Tibial nerve (tissue), 4 donors: ENCODE results near the gene XG. TPM values are rescaled to one million over a fixed set of nuclear protein-coding genes. Genes with fewer than 3 reads are reported as not detected.

Source experiments
- DNase-seq, 2 donors: peaks; one replicate each; pipeline ENCODE4 v3.0.0-alpha.2; 2019; ENCODE audit warnings: low spot score in 2 of 2
- H3K27ac ChIP-seq, 4 donors: fragments of 200-600 bp; sonication (generic) in 3 of 4; one replicate each; pipeline ENCODE4 v1.5.1; 2017 to 2019; ENCODE audit warnings: mild to moderate bottlenecking in 1 of 4
- H3K27me3 ChIP-seq, 2 donors: fragments of 200-600 bp; sonication (generic) in 1 of 2; one replicate each; pipeline versions ENCODE4 v1.5.1 to v1.6.0; 2017 to 2019
- H3K36me3 ChIP-seq, 3 donors: fragments of 200-600 bp; sonication (generic); one replicate each; pipeline ENCODE4 v1.5.1; 2018 to 2019
- H3K4me1 ChIP-seq, 4 donors: fragments of 200-600 bp; sonication (generic) in 3 of 4; one replicate each; pipeline ENCODE4 v1.5.1; 2017 to 2019
- H3K4me3 ChIP-seq, 4 donors: fragments of 200-600 bp; sonication (generic) in 3 of 4; one replicate each; pipeline ENCODE4 v1.5.1; 2017 to 2019; ENCODE audit warnings: mild to moderate bottlenecking in 1 of 4, moderate library complexity in 1 of 4
- H3K9me3 ChIP-seq, 4 donors: fragments of 200-600 bp; sonication (generic) in 3 of 4; one replicate each; pipeline ENCODE4 v1.5.1; 2017 to 2019
- EP300 ChIP-seq, 2 donors: sonication (generic); formaldehyde crosslinking; IDR thresholded peaks; one replicate each; pipeline ENCODE4 v1.6.1; 2017; ENCODE audit warnings: antibody characterized with exemption in 2 of 2, mild to moderate bottlenecking in 1 of 2
- POLR2A ChIP-seq, 2 donors: fragments of 450-650 bp; IDR thresholded peaks; one replicate each; pipeline ENCODE4 v1.6.1; 2017; ENCODE audit warnings: antibody characterized with exemption in 2 of 2, mild to moderate bottlenecking in 2 of 2, moderate library complexity in 2 of 2
- WGBS, 2 donors: methylation state at CpG; one replicate each; pipeline ENCODE4 v1.1.5; 2018; 5-methylcytosine and 5-hydroxymethylcytosine counted together
- total RNA-seq, 4 donors: library from RNA; depleted of rRNA; stranded (reverse); fragments of >200 nt; gene quantifications; one replicate each; pipeline ENCODE4 v1.1.0, GENCODE V29; 2016
- TF ChIP-seq, protein P1 (sequence below), 5 experiments: fragments of 200-600 bp in 3 of 5; fragments of 450-650 bp in 2 of 5; sonication (generic) in 3 of 5; IDR thresholded peaks; one replicate each; pipeline ENCODE4 v1.5.1; 2016 to 2019; ENCODE audit warnings: antibody characterized with exemption in 5 of 5, mild to moderate bottlenecking in 3 of 5, moderate library complexity in 2 of 5

XG gene
- total RNA-seq, 4 donors from 2014 or later = 1.2 to 5.1 (median 3.1) TPM

DNA sequence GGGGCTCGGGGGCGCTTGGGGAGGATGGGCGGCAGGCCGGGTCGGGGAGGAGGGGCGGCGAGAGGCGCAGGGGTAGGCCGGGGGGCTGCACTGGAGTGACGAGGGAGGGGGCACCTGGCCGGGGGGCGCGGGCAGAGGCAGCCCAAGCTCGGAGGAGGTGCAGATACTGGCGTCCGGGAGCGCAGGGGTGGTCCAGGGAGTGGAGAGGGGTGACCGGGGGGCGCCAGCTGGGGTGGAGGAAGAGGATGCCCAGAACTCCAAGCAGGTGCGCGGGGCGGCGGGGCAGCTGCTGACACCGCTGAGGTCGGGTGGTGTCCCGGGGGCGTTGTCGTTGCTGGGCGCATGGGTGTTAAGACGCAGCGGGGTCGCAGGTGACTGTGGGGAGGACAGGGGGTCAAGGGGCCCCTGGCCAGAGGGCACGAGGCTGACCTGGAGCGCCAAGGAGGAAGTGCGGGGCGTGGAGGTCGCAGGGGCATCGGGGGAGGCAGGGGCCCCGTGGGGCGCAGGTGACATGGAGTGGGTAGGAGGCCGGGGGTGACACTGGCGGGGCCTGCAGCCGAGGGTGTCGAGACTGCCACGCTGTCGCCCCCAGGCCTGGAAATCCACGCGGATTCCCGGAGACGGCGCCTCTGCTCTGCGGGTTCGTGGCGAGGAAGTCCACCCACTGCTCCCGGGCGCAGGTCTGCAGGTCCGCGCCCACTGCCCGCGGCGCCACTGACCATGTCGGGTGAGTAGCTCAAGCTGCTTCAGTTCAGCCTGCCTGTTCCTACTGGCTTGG is 77.8 kb downstream of the XG start:
- peaks cover 0 to 46% of the 10 kb centered on the region in 2 donors for H3K27me3 ChIP-seq
- no peaks in the 10 kb centered on the region for H3K36me3 ChIP-seq
- H3K4me1 ChIP-seq = peaks cover 0 to 12% (median 0%) of the 10 kb centered on the region in 4 donors
- TF ChIP-seq POLR2A (IDR thresholded peaks at IDR 0.05) = no peak
- no peak for TF ChIP-seq EP300 (IDR thresholded peaks at IDR 0.05)
- TF ChIP-seq, protein P1, sequence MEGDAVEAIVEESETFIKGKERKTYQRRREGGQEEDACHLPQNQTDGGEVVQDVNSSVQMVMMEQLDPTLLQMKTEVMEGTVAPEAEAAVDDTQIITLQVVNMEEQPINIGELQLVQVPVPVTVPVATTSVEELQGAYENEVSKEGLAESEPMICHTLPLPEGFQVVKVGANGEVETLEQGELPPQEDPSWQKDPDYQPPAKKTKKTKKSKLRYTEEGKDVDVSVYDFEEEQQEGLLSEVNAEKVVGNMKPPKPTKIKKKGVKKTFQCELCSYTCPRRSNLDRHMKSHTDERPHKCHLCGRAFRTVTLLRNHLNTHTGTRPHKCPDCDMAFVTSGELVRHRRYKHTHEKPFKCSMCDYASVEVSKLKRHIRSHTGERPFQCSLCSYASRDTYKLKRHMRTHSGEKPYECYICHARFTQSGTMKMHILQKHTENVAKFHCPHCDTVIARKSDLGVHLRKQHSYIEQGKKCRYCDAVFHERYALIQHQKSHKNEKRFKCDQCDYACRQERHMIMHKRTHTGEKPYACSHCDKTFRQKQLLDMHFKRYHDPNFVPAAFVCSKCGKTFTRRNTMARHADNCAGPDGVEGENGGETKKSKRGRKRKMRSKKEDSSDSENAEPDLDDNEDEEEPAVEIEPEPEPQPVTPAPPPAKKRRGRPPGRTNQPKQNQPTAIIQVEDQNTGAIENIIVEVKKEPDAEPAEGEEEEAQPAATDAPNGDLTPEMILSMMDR (IDR thresholded peaks at IDR 0.05) = no peak
- DNase-seq = no peak
- 5 to 12% methylated on average over 4 to 59 of the region's 62 CpGs for WGBS, 2 donors
- H3K4me3 ChIP-seq = peak overlapping the region in 3 of 4 donors; percentile 31 to 50 (median 38)
- no peaks in the 10 kb centered on the region for H3K9me3 ChIP-seq
- no peak overlapping the region for H3K27ac ChIP-seq

DNA sequence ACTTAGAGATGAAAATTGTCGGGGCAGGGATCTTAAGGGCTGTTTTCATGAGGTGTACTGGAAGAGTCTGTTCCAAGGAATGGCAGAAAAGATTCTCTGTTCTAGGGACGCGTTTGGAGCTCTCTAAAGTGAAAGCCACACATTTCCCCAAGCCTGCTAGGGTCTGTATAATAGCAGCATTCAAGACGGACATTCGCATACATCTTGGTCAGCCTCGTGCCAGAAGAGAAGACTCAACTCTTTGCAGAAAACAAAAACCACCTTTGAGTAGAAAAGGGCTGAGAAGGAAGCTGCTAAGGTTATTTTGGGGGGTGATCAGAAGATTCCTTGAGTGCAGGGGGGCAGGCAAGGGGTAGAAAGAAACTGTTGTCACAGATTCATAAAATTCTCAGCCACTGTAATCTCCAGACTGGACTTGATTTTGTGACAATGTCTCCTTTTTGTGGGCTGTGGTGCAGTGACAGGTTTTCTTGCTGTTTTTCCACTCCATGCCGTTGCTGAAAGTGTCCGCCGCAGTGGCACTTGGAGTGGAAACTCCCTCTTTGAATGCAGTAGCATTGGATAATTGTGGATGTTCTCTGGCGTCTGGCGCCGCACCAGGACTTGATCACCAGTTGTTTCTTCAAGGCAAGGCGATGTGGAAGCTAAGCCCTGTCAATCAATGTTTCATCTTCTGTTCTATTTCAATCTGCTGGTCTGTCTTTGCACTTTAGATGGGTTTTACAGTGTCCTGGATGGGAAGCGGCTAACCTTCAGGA is 79.8 kb downstream of the XG start:
- no peak for TF ChIP-seq EP300 (IDR thresholded peaks at IDR 0.05)
- no peak for TF ChIP-seq POLR2A (IDR thresholded peaks at IDR 0.05)

DNA sequence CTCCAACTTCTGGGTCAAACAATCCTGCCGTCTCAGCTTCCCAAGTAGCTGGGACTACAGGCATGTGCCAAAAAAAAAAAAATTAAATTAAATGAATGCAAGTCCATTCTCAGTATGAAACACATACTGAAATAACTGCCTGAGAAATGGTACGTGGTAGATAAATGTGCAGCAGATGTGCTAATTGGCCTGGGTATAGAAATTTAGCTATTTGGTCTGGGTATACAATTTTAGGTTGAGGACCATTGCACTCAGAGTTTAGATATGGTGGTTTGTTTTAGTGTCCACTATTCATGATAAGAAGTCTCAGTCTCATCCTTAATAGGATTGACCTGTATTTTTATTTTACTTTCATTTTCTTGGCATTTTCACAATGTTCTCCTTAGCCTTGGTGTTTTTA is 86.1 kb downstream of the XG start:
- Histone ChIP-seq H3K27me3 (no peaks in the 10 kb centered on the region), H3K4me3 (no peak overlapping the region), H3K4me1 (no peaks in the 10 kb centered on the region), H3K9me3 (peaks cover 0 to 4% (median 1%) of the 10 kb centered on the region in 4 donors), H3K36me3 (no peaks in the 10 kb centered on the region), H3K27ac (no peak overlapping the region)
- TF ChIP-seq EP300 (IDR thresholded peaks at IDR 0.05) = no peak
- TF ChIP-seq, protein P1 (IDR thresholded peaks at IDR 0.05) = no peak
- no peak for DNase-seq
- WGBS, 2 donors = 97 to 100% methylated on average over 2 of the region's 2 CpGs

More for the DNA sequence above, 79.8 kb downstream of the XG start:
- Histone ChIP-seq H3K9me3 (no peaks in the 10 kb centered on the region), H3K27me3 (peaks cover 0 to 46% of the 10 kb centered on the region in 2 donors), H3K4me3 (no peak overlapping the region), H3K36me3 (no peaks in the 10 kb centered on the region), H3K4me1 (peaks cover 0 to 12% (median 0%) of the 10 kb centered on the region in 4 donors), H3K27ac (no peak overlapping the region)
- 41 to 60% methylated on average over 14 of the region's 14 CpGs for WGBS, 2 donors
- no peak for DNase-seq

DNA sequence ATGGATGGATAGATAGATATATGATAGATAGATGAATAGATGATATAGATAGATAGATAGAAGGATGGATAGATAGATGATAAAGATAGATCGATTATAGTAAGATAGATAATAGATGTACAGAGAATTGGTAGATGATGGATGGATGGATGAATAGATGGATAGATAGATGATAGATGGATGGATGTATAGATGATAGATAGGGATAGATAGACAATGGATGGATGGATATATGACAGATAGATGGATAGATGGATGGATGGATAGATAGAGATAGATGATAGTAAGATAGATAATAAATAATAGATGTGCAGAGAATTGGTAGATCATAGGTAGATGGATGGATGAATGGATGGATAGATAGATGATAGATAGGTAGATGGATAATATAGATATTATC is 89.1 kb downstream of the XG start:
- H3K36me3 ChIP-seq = no peaks in the 10 kb centered on the region
- no peak overlapping the region for H3K27ac ChIP-seq
- no peak for DNase-seq
- H3K4me1 ChIP-seq = no peaks in the 10 kb centered on the region
- TF ChIP-seq, protein P1 (IDR thresholded peaks at IDR 0.05) = no peak
- TF ChIP-seq EP300 (IDR thresholded peaks at IDR 0.05) (no peak), POLR2A (IDR thresholded peaks at IDR 0.05) (no peak)
- no peak overlapping the region for H3K4me3 ChIP-seq
- peaks cover 0 to 4% (median 1%) of the 10 kb centered on the region in 4 donors for H3K9me3 ChIP-seq
- WGBS, 2 donors = 92 to 95% methylated on average over 1 of the region's 1 CpG
- no peaks in the 10 kb centered on the region for H3K27me3 ChIP-seq

DNA sequence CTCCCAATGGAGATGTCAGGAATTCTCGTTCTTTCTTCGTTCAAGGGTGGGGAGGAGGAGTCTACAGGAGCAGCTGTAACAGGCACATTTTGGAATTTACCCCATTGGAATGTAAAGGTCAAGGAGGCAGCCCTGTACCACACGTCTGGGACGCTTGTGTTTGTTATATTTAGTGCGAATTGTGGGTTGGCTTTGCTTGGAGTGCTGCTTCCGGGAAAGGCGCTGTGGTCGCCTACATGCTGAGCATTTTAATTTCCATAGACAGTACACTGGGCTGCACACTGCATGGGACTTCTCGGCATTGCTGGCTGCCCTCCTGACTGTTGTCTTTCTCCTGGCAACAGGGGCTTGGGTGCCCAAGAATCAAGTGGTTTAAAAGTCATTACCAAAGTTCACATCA is 89.7 kb downstream of the XG start:
- TF ChIP-seq, protein P1 (IDR thresholded peaks at IDR 0.05) = no peak
- no peak for TF ChIP-seq POLR2A (IDR thresholded peaks at IDR 0.05)
- Histone ChIP-seq H3K27me3 (no peaks in the 10 kb centered on the region), H3K9me3 (peaks cover 0 to 4% (median 1%) of the 10 kb centered on the region in 4 donors), H3K4me3 (no peak overlapping the region), H3K4me1 (no peaks in the 10 kb centered on the region), H3K27ac (no peak overlapping the region), H3K36me3 (no peaks in the 10 kb centered on the region)
- DNase-seq = no peak
- WGBS, 2 donors = 29 to 41% methylated on average over 7 to 9 of the region's 9 CpGs
